Erythroblast (primary cell): ENCODE data around the gene BRF1.

ENCODE experiments used
- GATA1 ChIP-seq: IDR thresholded peaks from 2 replicates; pipeline ENCODE4 v1.6.1; 2011; ENCODE audit warnings: low read depth, mild to moderate bottlenecking, control low read depth, low read length, moderate library complexity
- POLR2A ChIP-seq: IDR thresholded peaks from 2 replicates; pipeline ENCODE4 v1.6.1; 2011; ENCODE audit warnings: mild to moderate bottlenecking, low read length

DNA sequence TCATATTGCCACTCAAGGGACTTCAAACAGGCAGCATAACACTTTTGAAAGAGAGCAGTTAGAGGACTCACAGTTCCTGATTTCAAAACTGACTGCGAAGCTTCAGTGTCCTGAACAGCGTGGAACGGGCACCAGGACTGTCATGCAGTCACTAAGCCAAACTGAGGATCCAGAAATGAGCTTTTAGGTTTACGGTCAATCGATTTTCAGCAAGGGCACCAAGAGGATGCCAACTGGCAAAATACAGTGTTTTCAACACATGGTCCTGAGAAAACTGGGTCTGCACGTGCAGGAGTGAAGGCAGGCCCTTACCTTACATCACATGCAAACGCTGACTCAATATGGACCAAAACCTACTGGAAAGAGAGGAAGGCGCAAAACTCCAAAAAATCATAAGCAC is 15.6 kb downstream of the BRF1 start:
- TF ChIP-seq POLR2A (no peak), GATA1 (no peak)
